OCI-LY3 (cell line): ENCODE measurements around the gene BANP.

ENCODE experiments used
- CTCF ChIP-seq: fragments of 200-600, 300-600 bp; sonication (generic); IDR thresholded peaks from 2 replicates; pipeline ENCODE4 v1.5.1; 2014; ENCODE audit warnings: antibody characterized with exemption, low read length, low read depth
- EZH2phosphoT487 ChIP-seq: fragments of 200-600 bp; shearing (Covaris generic); IDR thresholded peaks from 2 replicates; pipeline ENCODE4 v1.6.1; 2018; ENCODE audit warnings: antibody characterized with exemption, mixed run types, low read depth

- TF ChIP-seq CTCF (no peak), EZH2phosphoT487 (no peak)
Measured at GRCh38 chr16:88020516-88020885, 69.3 kb downstream of the BANP start.
